LoVo (cell line): ENCODE measurements around the gene PPP4C.
A peak's percentile ranks its signal among the peaks of the same experiment; 100 is the strongest.

Experiments used
- DNase-seq: peaks from one replicate; pipeline ENCODE4 v3.0.0-alpha.2; 2016; ENCODE audit warnings: low spot score

PPP4C gene

DNA sequence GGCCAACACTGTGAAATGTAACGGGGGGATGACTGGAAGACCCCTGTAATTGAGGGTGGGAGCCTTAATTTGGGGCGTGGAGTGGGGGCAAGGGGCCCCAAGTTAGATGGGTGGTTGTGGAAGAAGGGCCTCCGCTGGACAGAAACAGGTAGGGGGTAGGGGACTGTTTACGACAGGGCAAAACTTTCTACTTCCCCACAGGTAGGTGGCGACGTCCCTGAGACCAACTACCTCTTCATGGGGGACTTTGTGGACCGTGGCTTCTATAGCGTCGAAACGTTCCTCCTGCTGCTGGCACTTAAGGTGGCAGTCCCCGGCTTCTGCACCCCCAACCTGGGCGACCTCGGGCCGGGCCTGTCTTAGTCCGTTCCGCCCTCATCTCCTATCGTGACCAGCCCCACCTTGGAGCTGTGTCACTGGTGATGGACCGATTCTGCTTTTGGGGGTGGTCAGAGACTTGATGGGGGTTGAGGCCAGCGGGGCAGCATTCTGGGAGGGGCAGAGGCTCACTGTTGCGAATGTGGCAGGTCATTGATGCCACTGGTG lies 6.8 kb downstream of the PPP4C start:
- DNase-seq = no peak

DNA sequence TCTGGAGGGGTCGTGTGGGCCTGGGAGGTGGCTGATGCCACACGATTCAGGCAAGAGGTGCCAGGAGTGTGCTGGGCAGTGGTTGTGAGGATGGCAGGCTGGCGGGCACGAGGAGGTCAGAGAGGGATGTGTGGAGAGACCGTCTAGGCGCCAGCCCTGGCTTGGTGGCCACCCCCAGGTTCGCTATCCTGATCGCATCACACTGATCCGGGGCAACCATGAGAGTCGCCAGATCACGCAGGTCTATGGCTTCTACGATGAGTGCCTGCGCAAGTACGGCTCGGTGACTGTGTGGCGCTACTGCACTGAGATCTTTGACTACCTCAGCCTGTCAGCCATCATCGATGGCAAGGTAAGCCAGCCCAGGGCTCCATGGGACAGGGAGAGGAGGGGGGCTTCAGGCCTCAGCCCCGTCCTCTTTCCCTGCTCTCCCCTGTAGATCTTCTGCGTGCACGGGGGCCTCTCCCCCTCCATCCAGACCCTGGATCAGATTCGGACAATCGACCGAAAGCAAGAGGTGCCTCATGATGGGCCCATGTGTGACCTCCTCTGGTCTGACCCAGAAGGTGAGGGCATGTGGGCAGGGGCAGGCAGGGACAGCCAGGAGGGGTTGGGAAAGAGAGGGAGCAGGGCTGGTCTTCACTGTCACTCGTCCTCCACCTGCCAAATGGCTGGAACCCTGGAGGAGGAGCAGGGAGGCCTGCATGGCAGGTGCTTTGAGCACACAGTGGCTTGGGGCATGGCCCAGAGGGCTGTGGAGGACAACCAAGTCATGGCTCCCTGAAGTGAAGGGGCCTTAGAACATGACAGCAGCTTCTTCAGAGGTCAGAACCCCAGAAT lies 7.6 kb downstream of the PPP4C start:
- DNase-seq = no peak

DNA sequence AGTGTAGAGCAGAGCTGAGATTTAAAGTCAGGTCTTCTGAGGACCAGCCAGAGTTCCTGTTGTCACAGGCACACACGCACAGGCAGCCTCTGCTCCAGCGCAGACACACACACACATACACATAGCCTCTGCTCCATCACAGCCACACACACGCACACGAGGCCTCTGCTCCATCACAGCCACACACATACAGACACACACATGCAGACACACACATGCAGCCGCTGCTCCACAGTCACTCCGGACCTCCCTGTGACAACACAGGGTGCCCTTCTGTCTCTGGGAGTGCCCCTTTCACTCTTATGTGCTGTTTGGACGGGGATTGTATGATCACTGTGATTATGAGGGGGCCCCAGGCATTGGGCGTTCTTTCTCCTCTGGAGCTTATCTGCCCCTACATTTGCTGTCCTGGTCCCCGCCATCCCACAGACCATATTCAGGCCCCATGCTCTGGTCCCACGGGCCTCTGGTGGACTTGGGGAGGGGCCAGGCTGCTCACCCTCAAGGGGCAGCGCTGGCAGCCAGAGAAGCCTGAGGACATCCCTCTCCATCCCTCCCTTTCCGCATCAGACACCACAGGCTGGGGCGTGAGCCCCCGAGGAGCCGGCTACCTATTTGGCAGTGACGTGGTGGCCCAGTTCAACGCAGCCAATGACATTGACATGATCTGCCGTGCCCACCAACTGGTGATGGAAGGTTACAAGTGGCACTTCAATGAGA lies 8.5 kb downstream of the PPP4C start:
- DNase-seq = no peak

DNA sequence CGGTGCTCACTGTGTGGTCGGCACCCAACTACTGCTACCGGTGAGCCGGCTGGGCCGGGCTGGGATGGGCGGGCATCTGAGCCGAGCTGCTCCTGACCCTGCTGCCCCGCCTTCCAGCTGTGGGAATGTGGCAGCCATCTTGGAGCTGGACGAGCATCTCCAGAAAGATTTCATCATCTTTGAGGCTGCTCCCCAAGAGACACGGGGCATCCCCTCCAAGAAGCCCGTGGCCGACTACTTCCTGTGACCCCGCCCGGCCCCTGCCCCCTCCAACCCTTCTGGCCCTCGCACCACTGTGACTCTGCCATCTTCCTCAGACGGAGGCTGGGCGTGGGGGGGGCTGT lies 9.0 kb downstream of the PPP4C start:
- no peak for DNase-seq

DNA sequence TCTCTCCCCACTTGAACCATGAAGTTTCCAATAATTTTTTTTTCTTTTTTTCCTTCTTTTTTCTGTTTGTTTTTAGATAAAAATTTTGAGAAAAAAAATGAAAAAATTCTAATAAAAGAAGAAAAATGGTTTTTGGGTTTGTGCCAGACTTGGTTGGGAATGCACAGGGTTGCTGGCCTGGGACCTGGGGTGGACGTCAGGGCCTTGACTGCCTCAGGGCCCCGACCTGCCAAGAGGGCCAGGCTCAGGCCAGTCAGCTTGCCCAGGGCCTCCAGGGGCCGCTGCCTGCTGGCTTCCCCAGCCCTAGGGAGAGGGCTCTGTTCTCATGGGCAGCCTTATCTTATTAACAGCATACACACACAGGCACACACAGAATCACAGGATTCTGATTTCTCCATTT lies 9.5 kb downstream of the PPP4C start:
- no peak for DNase-seq

DNA sequence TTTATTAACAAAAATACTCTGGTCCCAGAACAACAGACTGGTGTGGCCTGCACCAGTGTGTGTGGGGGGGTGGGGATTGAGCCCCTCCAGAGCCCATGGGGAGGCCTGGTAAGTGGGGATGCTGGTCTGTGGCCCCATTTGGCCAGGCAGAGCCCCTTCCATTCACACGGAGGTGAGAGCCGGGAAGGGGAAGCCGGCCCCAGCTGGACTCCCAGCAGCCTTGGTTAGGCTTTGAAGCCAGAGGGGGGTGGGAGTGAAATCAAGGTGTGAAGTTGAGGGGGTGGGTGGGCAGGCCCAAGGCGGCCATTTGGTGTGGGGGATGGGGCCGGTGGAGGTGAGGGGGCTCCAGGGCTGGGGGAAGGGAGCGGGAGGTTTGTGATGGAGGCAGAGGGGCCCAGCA lies 10.0 kb downstream of the PPP4C start:
- no peak for DNase-seq

DNA sequence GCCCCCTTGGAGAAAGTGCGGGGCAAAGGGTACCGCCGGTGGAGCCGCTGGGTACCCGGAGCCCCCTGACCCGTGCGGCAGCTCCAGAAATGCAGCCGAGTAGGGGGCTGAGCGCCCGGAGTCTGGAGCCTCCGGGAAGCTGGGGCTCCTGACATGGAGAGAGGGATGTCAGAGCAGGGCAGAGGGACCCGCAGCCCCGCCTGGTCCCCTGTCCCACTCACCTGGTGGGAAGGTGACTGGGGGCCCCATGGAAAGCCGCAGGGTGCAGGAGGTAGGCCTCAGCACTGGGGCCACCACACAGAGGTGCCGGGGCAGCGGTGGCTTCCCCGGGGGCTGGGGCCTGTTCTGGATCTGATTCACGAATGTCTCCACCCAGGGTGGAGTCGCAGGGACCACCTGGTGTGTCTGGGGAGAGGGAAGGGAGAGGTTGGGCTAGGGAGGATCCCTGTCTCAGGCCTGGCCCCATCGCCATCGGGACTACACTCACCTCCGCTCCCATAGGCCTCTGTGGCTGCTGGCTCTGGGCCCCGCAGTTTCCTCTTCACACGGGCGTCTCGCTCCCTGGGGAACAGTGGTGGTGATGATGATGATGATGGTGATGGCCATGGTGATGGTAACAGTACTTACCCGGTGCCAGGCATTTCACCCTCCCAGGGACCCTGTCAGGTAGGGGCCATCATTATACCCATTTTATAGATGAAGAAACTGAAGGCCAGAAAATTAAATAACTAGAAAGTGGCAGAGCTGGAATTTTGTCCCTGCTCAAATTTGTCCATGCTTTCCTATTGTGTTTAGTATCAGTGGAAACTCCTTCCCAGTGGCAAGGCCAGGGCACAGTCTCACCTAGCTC lies 10.7 kb downstream of the PPP4C start:
- no peak for DNase-seq

DNA sequence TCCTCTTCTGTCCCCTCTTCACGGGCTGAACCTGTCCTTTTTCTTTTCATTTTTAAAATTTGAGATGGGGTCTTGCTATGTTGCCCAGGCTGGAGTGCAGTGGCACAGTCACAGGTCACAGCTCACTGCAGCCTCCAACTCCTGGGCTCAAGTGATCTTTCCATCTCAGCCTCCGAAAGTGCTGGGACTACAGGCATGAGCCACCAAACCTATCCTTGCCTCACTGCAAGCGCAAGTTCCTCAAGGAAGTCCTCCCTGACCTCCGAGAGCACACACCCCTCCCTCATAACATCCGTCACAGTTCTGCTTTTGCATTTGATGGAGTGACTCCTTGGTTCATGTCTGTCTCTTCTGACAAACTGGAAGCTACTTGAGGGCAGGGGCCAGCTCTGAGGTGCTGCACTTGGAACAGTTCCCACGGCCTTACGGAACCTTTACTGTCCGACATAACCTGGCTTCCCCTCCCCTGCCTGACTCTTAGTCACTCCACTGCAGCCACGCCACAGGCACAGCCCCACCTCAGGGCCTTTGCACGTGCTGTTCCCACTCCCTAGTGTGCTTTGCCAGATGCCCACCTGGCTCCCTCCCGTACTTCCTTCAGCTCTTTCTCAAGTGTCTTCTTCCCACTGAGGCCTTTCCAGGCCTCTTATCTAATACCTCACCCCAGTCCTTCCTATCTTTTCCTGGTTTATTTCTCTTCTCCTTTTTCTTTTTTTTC lies 11.5 kb downstream of the PPP4C start:
- DNase-seq = no peak

DNA sequence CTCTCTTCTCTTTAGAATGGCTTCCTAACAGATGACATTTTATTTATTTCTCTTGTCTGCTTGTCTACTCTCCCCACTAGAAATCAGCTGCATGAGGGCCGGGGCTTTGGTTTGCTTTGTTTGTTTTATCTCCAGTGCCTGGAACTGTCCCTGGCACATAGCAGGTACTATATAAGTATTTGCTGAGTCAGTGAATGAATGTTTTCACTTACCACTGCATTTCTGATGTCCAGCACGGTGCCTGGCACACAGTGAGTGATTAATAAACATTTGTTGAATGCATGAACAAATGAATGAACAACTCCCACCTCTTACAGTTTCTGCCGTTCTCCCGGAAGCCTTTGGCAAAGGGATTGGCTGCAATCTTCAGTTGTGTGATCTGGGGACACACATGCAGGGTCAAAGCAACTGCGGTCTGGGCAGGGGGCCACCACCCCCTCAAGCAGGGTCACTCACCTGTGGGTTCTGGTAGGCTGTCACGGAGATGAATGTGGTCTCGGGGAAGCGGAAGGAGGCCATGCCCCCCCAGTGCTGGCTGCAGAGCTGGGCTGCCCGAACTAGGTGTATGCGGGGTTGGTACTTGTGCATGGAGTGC lies 12.5 kb downstream of the PPP4C start:
- DNase-seq = no peak

DNA sequence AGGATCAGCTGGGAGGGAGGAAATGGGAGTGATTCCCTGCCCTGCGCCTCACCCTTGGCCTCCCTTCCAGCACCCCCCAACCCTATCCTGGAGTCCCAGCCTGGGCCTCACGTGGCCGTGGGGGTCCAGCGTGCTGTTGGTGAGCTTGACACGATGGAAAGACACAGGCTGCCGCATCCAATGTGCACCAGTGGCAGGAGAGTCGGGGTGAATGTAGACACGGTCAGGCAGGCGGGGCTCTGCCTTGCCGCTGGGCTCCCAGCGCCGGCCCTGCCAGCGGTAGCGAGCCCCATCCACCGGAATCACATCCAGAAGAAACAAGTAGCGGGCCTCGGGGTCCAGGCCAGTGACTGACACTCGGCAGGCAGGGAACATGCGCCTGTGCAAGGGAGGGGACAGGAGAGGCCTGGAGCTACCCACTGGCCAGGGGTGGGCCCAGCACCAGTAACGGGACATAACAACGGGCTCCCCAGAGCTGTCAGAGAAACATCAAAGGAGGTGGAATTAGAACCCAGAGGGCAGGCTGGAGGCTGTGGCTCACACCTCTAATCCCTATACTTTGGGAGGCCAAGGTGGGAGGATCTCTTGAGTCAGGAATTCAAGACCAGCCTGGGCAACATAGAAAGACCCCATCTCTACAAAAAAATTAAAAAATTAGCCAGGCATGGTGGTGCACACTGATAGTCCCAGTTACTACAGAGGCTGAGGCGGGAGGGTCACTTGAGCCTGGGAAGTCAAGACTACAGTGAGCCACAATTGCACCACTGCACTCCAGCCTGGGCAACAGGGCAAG lies 13.2 kb downstream of the PPP4C start:
- DNase-seq = no peak

DNA sequence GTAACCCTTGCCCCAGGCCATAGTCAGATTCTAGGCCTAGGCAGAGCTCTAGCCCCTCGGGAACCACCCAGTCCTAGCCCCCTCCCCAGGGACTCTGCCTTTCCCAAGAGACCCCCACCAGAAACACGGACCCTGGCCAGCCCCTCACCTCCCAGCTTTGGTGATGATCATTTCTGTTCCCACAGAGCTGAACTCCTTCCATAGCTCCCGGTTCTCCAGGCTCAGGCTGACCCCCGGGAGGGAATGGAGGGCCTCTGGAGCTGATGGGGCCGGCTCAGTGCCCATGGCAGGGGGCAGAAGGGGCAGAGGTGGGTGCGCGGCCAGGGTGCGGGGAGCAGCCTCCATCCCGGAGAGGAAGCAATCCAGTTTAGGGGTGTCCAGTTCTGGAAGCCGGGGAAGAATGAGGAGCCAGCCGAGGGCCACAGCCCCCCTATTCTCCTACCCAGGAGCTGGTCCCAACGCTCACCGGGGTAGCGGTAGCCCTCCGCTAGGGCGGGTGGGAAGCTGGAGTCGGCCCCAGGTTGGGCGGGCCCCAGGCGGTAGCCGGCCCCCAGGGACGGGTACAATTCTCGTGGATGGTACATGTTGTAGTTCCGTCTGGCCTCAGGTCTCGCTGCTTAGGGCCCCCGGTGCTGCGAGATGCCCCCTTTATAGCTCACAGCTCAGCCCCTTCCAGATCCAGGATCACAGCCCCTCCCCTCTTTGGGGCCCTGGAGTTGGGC lies 15.0 kb downstream of the PPP4C start:
- DNase-seq = no peak

DNA sequence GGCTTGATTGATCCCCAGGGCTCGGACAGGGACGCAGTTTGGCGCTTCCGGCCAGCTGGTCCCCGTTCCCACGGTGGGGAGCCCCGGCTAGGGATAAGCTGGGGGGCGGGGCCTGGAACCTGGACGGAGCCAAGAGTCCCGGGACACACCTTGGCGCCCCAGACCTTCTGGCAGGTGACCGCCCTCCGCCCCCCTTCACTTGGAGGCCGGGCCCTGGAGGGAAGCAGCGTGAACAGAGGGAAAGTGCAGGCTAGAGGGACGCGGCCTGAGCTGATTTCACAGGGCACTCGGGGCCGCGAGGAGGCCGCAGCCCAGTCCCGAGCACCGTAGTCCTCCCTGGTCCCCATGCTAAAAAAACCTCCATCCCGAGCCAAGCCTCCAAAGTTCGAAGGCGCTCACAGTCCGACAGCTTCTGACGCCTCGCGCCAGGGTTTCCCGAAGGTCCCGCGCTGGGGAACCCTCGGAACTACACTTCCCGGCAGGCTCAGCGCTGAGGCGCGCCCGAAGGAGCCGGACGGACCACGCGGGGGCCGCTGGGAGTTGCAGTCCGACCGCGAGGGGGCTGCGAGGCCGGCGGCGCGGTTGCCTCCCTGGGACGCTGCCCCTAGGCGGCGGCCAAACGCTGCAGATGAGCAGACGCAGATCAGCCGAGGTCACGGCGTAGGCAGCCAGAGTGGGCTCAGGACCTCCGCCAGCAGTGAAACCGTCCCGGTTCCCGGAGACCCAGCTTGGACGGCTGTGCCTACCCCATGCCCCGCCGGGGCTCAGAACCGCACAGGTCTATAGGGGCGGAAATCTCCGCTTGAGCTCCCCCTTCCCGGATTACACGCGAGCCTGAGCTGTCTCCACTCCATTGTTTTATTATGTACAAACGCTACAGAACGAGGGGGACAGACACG lies 15.9 kb downstream of the PPP4C start, which contains the start of gene TBX6:
TBX6 (minus strand) TSS at position 451 of the 899 bp plus-strand sequence. CDS start 731 bp downstream, outside the sequence.
- DNase-seq = peak; percentile 94

DNA sequence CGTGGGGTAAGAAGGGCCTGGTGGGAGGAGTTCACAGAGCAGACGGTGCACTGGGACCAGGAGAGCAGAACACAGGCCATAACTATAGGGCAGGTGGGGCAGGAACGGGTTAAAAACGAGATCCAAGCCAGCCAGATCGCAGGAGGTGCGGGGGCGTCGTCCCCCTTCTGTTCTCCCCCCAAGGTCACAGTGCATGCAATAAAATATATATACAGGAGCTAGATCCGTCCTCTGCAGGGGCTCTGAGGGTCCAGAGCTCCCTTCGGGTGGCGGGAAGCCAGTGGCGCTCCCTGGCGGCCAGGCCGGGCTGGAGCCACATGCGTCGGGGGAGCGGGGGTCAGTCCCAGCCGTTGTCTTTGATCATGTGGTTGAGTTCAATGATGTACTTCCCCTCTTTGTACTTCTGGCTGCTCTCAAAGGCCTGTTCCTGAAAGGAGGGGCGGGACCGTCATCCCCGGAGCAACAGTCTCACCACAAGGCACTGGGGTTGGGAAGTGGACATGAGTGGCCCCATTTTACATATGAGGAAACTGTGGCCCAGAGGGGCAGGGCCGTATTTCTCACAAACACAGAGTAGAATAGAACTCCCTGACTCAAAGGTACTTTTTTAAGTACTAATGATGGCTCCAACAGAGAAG lies 16.7 kb downstream of the PPP4C start:
- DNase-seq = peak; percentile 62

DNA sequence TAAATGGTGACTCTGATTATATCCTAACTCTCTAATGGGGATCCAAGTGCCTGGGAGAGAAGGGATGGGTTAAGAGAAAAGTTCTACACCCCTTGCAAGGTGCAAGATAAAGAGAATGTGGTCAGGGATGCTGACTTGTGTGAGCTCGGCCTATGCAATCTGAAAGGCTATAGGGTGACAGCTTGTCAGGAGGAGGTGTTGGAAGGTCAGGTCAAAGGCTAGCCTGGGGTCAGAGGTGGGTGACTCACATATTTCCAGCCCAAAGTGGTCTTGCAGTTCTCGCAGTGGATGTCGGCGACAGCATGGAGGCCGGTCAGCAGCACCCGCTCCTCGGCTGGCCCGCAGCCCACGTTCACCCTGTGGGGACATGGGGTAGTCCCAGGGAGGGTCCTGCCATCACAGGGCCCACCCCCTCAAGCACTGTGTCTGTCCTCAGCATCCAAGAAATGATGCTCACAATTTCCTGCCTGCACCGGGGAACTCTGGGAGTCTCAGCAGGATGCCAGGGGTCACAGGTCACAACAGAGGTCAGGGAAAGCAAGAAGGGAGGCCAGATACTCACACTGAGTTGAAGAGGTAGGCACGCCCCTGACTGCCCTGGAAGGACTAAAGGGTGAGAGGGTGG lies 18.9 kb downstream of the PPP4C start:
- no peak for DNase-seq

DNA sequence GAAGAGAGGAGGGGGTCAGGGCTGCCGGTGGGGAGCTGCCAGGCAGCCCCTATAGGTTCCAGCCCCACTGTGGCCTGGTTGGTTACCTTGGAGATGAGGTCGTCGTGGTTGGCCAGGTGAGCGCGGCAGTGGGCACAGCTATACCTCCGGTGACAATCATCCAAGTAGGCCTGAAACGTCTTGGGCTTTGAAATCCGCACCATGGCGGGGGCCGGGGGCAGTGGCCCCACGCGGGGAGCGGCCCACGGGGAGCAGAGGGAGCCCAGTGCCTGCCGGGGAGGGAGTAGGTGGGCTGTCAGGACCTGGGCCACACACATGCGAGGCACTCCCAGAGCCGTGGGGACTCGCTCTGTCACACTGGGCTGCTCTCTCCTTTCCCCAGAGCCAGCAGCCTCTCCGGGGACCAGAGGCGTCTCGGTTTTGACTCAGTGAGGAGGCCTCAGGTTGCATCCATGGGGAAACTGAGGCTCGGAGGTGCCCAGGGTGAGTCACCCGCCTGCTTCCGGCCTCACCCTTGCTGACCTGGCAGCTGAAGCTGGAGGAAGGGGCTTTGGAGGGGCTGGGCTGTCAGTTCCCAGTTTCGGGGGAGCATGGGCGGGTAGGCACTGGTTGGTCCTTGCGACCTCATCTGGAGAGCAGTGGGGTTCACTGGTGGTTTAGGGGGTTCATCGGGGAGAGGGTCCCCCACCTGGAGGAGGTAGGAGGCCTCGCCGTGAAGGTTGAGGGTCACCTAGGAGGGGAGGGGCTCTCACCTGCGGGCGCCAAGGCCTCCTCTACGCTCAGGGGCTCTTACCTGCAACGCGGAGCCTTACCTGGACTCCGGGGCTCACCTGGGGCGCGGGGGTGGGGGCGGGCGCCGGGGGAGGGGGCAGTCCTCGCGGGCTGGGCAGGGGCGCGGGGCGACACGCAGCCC lies 19.6 kb downstream of the PPP4C start:
- no peak for DNase-seq

DNA sequence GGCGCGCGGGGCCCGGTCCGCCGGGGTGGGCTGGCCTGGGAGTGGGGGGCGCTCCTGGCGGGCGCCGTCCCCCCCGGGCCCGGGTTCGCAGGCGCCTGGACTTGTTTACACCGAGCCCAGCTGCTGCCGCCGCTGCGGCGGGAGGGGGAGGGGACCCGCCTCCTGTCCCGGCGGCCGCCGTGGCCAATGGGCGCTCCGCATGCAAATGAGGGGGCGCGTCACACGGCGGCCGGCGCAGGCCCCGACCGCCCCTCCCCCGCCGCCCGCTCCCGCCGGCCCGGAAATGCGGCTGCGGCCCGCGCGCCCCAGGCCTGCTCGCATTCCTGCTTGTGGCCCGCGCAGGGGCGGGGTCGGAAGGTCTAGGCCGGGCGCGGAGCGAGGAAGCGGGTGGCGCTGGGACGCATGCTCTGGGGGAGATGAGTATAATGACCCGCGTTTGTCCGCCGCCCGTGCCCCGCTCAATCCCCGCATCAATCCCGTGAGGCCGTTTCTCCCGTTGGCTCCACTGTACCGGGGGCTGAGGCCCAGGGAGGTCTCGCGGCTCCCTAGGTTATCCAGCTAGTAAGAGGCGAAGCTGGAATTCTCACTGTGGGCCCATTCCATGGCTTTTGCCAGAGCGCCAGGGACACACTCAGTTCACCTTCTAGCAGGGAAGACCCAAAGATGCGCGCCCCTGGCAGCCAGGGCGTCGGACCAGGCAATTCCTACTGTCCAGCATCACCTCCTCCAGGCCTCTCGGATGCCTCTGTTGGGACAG lies 20.5 kb downstream of the PPP4C start, which contains the start of gene YPEL3:
YPEL3 (minus strand) TSS at position 109 of the 757 bp plus-strand sequence. CDS start 731 bp downstream, outside the sequence.
- peak; percentile 89 for DNase-seq
